HG03520 (cell line): ENCODE results near the gene PBX4.
"Not testable (repeated sequence)": the region's sequence is repeated elsewhere in the genome, so short reads cannot be mapped to it uniquely, and the experiment has no call there.

Experiments used
- ATAC-seq: cut with Tn5 transposase; IDR thresholded peaks from one replicate; pipeline ENCODE4 v1.9.1; 2021; ENCODE audit warnings: mild to moderate bottlenecking, moderate library complexity; ENCODE audit not compliant: unreplicated experiment

PBX4 gene

GRCh38 chr19:19627621-19628500 lies 9.4 kb upstream of the PBX4 start, which contains the start of gene LPAR2:
Gene LPAR2 (minus strand): TSS chr19:19628220. CDS start chr19:19627275, 945 bp downstream.
- ATAC-seq = no peak

GRCh38 chr19:19626516-19627472 lies 8.3 kb upstream of the PBX4 start:
- ATAC-seq = no peak

GRCh38 chr19:19624032-19624570 lies 5.6 kb upstream of the PBX4 start:
- no peak for ATAC-seq

DNA sequence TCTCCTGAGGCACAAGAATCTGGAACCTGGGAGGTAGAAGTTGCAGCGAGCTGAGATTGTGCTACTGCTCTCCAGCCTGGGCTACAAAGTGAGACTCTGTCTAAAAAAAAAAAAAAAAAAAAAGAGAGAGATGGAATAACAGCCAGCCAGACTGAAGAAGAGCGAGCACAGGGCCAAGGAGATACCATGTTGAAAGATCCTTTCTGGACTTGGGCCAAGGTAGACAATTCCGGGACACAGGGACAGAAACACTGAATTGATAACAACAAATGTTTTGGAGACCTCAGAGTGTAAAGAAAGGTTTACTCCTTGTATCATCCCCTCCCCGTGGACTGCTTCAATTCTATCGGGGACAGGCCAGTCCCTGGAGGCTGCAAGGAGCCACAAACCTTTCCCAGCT lies 4.9 kb upstream of the PBX4 start:
- no peak for ATAC-seq

DNA sequence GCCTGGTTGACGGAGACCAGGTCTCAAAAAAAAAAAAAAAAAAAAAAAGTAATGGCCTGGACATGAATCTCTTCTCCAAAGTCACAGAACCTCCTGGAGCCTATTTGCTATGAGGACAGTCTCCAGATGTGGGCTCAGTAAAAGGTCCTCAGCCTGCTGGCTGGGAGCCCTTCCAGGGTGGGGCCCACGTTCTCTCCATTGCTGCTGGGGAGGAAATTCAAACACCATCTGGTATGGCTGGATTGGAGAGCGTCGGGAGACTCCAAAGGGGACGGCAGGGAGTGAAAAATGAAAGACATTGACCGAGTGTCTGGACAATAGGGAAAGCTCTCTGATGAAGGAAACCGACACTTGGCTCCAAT lies 1.3 kb upstream of the PBX4 start:
- no peak for ATAC-seq

DNA sequence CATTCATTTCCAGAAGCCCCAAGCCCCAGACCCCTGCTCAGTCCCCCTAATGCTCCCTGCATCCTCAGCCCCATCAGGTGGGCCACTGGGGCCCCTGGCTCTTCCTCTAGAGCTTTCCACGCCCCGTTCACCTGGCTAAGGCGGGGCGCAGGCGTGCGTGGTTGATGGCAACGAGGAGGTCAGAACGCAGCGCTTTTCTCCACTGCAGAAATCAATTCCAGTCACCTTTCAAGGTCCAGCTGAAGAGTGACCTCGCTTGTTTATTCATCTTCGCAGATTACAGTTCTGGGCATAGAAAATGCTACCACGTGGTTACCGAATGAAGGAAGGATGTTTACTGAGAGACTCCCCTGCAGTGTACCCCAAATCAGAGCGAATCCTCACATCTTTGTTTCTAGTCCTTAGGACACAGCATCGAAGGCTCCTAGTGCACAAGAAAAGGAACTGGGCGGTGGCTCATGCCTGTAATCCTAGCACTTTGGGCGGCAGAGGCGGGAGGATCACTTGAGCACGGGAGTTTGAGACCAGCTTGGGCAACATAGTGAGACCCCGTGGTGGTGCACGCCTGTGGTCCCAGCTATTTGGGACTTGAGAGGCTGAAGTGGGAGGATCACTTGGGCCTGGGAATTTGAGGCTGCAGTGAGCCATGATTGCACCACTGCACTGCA lies 828 bp upstream of the PBX4 start:
- no peak for ATAC-seq

DNA sequence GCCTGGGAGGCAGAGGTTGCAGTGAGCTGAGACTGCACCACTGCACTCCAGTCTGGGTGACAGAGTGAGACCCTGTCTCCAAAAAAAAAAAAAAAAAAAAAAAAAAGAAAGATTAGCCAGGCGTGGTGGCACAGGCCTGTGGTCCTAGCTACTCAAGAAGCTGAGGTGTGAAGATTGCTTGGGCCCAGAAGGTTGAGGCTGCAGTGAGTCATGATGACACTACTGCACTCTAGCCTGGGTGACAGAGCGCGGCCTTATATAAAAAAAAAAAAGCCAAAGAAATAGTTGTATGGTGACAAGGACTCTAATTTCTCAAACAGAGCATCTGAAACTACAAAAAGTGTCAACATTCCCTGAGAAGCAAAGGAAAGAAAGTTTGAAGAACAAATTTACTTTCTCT lies 3.4 kb downstream of the PBX4 start:
- no peak for ATAC-seq

GRCh38 chr19:19613506-19613905 lies 5.0 kb downstream of the PBX4 start:
- ATAC-seq = no peak

GRCh38 chr19:19610376-19611202 lies 7.9 kb downstream of the PBX4 start:
- ATAC-seq = no peak

GRCh38 chr19:19606686-19607085 lies 11.8 kb downstream of the PBX4 start:
- ATAC-seq = not testable (repeated sequence)

GRCh38 chr19:19606021-19606420 lies 12.5 kb downstream of the PBX4 start:
- ATAC-seq = no peak

DNA sequence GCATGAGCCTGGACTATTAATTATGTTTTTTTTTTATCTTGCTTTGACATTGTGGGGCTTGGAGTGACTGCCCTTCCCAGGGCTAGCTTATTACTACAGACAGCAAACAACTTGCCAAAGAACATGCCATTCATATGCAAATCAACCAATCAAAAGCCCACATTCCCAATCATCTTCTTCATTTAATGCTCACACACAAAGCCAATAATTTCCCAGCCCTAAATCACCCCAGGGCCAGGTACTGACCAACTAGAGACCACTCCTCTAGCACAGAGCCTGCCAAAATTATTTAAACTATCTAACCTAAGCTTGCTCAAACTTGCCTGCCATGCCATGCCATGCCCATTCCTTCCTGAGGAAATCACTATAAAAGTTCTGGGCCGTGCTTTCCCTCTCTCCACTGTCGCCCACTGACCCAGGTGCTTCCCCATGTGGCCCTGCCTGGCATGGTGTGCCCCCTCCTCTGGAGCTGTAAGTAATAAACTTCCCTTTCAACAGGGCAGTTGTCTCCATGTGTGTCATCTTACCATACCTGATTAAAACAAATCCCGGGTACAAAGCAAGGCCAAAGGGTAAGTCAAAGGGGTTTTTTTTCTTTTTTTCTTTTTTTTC lies 15.7 kb downstream of the PBX4 start:
- no peak for ATAC-seq

DNA sequence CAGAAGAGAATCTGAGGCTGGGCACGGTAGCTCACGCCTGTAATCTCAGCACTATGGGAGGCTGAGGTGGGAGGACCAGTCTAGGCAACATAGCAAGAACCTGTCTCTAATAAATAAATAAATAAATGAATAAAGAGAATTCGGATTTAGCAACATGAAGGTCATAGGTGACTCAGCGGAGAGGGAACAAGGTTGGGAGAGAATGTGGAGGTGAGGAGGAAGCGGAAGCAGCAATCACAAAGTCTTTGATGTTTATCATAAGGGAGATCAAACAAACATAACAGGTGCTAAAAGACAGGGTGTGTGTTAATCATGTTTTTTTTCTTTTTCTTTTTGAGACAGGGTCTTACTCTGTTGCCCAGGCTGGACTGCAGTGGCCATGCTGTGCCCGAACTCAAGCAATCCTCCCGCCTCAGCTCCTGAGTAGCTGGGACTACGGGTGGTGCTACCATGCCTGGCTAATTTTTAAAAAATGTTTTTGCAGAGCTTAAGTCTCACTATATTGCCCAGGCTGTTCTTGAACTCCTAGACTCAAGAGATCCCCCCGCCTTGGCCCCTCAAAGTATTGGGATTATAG lies 16.3 kb downstream of the PBX4 start:
- ATAC-seq = no peak

DNA sequence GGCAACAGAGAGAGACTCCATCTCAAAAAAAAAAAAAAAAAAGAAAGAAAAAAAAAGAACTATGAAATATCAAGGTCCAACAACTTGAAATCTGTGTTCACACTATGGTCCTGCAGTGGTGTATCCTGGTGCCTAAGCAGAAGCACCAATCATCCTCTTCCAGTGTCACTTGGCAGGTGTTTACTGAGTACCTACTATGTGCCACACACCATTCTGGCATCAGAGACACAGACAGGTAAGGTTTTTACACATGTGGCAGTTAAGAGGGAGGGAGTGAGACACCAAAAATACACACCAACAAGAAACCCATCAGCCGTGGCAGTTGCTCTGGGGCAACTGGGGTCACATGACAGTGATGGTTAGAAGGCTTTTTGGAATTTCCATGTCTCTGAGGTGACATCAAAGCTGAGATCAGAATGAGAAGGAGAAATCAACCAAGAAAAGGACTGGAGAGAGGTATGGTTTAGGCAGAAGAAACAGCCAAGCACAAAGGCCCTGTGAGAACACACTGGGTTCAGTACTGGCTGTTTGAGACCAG lies 17.6 kb downstream of the PBX4 start:
- no peak for ATAC-seq

DNA sequence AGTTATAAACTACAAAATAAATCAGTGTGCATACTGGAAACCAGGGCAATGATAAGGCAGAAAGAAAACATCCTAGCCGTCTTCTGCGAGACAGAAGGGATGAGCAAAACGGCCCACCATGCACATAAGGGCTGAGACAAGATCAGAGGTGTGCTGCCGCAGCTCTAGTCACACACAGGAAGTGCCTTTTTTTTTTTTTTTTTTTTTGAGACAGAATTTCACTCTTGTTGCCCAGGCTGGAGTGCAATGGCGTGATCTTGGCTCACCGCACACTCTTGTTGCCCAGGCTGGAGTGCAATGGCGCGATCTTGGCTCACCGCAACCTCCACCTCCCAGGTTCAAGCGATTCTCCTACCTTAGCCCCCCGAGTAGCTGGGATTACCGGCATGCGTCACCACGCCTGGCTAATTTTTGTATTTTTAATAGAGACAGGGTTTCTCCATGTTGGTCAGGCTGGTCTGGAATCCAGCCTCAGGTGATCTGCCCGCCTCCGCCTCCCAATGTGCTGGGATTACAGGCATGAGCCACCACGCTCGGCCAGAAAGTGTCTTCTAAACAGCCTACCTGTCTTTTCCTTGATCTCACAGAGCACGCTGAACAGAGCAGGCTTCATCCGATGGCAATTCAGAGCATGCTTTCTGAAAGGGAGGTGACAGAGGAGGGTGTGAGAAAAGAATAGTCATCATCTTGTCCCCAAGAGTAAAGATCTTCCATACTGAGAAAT lies 19.6 kb downstream of the PBX4 start:
- not testable (repeated sequence) for ATAC-seq

DNA sequence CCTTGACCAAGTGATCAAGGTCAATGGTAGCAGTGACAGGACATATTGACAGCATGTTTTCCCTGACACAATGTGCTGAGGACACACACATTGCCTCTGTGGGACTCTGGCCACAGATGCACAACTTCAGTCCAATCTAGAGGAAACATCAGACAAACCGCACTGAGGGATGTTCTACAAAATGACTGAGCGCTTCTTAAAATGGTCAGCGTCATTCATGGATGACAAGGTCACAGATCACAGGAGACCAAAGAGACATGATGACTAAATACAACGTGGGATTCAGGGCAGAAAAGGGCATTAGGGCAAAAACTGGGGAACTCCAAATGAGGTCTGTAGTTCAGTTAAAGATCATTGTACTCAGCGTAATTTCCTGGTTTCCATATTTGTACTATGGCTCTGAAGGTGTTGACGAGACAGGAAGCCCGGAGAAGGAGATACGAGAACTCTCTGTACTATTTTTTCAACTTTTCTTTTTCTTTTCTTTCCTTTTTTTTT lies 20.6 kb downstream of the PBX4 start:
- peak; percentile 50 for ATAC-seq

GRCh38 chr19:19595171-19595701 lies 23.3 kb downstream of the PBX4 start:
- ATAC-seq = no peak

- no peak for ATAC-seq
These were observed 24.1 kb downstream of the PBX4 start for GRCh38 chr19:19594381-19594780.
